Muscle of arm (tissue), 14 donors: Measurements from ENCODE around the gene KRT38. TPM values are rescaled to one million over a fixed set of nuclear protein-coding genes. Genes with fewer than 3 reads are reported as not detected.

Source experiments
- DNase-seq: peaks from one replicate; pipeline ENCODE4 v3.0.0-alpha.2; 2013
- long read RNA-seq, 11 donors: transcript quantifications; one replicate each; lab custom pipeline, GENCODE V29; 2026
- polyA plus RNA-seq, 12 donors: library from polyadenylated mRNA; unstranded; fragments of 120-200 nt; gene quantifications; one replicate each; pipeline ENCODE4 v1.2.1, GENCODE V29; 2013; ENCODE audit not compliant: insufficient read length in 12 of 12

KRT38 gene
- polyA plus RNA-seq, result not detected
- long read RNA-seq, donor 1, result 0 reads
- long read RNA-seq, donor 2, result 0 reads
- long read RNA-seq, donor 3, result 0 reads
- long read RNA-seq, donor 4, result 0 reads
- long read RNA-seq, donor 5, result 0 reads
- long read RNA-seq, donor 6, result 0 reads
- long read RNA-seq, donor 7, result 0 reads
- long read RNA-seq, donor 8, result 0 reads
- long read RNA-seq, donor 9, result 0 reads
- long read RNA-seq, donor 10, result 0 reads
- long read RNA-seq, donor 11, result 0 reads

DNA sequence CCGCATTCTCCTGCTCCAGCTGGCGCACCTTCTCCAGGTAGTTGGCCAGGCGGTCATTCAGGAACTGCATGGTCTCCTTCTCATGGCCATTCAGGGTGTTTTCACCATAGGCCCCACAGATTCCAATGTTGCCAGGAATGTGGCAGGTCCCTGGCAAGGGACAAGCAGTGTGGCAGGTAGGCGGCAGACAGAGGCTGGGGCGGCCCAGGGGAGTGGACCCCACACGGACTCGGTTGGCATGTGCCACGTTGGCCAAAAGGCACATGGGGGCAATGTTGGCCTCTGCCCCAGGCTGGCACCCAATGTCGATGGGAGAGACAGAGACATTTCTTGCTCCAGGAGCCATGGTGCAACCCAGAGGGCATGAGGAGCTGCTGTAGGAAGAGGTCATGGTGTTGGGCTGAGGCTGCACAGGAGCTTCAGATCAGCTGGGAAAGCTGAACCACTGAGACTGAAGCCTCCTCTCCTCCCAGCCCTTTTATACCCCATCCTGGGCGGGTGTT is at the start of gene KRT38:
KRT38 (minus strand) TSS at position 453 of the 503 bp plus-strand sequence; CDS start at position 391, 62 bp downstream.
- no peak for DNase-seq

DNA sequence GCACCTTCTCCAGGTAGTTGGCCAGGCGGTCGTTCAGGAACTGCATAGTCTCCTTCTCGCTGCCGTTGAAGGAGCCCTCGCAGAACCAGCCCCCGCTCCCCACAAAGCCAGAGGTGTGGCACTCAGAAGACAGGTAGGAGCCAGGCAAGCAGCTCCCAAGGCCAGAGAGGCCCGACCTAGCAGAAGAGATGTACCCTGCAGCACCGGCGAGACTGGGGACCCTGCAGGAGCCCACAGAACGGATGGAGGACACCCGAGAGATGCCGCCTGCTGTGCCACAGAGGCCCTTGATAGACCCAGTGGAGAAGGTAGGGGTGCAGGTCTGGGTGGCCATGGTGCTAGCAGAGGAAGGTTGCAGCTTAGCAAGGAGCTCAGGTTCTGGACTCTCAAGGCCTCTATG is 48.7 kb upstream of the KRT38 start, which contains the start of gene KRT36:
KRT36 (minus strand) TSS at position 380 of the 400 bp plus-strand sequence; CDS start at position 334, 46 bp downstream.
- DNase-seq, result no peak

DNA sequence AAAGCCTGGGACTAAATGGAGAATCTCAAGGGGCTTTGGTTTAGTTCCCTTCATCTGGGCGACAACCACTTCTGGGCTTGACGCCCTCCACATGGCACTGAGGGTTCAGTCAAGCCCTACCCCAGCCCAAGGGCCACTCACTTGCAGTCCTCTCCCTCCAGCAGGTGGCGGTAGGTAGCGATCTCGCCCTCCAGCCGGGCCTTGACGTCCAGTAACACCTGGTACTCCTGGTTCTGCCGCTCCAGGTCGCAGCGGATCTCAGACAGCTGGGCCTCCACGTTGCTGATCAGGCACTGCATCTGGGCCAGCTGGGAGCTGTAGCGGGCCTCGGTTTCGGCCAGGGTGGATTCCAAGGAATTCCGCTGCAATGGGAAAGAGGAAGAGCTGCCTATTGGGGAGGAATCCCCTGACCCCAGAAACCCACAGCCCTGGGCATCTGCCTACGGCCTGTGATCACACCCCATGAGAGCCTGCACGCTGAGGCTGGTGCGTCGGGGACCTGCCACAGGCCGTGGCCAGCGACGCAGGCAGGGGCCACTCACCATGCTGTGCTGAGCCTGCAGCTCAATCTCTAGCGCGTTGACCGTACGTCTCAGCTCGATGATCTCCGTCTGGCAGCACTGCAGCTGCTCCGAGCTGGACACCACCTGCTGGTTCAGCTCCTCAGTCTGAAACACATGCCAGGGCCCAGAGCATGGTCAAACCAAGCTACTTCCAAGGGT is 46.2 kb upstream of the KRT38 start:
- DNase-seq, result no peak

DNA sequence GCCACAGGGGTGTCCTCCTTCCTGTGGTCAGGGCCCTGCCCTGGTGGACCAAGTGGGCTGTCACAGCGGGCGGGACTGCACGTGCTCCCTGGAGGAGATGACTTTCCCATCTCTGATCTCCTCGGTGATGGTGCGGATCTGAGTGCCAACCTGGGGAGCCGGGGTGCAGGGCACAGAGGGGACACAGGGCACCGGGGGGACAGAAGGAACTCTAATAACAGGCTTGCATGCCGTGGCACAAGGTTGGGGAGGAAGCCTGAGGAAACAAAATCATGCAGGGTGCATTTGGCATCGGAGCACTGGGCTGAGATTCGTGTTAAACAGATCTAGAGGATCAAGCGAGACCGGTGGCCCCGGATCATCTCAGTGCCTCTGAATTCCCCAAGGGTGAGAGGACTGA is 45.5 kb upstream of the KRT38 start:
- DNase-seq, result no peak

DNA sequence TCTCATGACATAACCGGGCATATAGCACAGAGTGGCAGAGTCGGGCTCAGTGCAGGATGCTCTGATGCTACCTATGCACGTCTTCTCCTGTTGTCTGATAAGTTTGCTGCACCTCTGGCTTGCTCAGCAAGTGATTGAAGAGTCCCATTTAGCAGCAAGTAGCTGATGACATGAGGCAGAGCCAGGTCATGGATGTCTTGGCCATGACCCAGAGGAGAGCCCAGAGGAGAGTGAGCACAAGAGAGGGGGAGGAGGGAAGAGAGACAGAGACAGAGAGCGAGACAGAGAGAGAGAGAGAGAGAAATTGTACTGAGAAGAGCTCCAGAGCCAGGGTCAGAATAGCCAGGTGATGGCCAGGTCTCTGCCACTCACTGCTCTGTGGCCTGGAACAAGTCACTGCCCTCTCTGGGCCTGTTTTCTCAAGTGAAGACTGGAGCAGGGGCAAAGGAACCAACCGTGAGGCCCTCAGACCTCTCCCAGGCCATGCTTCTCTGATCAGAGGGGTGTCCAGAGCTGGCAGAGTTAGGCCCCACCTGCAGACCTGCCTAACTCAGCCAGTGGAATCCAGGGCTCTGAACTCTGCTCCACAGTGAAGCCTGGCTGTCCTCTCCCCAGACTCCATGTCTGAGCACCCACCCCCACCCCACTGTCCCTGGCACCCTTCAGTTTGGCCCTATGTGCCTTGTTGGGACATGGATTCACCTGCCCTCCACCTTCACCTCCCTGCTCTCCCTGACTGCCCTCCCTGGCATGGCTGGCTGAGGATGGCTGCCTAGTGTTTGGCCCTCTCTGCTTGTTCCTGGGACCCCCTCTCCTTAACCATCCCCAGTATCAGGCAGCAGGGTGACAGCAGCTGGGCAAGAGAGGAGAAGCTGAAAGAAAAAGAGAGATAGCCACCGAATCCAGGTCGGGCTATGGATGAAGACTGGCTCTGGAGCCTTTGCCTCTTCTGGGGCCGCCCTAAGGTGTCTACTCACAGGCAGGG is 44.4 kb upstream of the KRT38 start:
- DNase-seq, result no peak

DNA sequence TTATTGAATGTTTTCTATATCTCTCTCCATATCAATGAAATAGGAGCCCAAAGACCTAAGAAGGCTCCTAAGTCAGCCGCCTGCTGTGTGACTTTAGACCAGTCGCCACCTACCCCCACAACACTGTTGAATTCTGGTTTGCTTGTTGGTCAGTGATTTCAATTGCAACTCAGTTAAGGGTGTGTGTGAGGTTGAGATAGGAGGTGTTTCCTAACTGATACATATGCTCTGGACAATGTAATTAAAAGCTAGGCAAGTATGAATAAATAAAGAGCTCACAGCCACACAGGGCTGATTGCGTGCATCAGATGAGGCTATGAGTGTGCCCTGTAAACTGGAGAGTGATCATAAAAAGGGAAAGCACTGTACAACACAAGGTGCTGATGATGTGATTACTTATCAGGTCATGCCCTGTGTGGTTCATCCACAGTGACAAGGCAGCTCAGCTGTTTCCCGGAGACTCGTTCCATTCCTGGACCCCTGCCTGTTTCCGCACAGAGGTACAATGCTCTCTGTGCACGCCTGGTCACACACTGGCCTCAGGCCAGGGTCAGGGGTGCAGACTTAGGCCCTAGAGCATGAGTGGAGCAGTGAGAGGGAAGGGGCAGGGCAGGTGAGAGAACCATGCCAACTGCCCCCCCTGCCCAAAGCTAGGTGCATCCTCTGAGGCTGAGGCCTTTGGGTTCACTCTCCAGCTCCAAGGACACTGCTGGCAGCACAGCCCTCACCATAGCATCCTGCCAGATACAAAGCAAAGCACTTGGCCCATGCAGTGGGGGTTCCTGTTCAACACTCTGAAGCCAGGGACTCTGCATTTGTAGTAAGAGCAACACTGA is 43.4 kb upstream of the KRT38 start:
- no peak for DNase-seq

DNA sequence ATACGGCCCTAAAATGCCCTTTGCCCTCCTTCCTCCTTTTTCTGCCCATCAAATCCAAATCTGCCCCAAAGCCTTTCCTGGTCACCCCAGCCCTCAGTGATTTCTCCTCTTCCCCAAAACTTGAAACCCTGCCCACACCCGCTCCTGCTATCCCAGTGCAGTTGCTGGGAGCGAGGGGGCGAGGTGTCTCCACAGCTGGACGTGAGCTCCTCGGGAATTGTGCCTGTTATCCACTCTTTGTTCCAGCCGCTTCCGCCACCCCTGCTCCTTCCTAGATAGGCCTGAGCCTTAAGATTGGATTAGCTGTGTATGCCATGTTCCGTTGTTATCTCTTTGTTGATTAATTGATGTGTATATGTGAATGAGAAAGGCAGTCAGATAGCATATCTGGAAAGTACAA is 42.7 kb upstream of the KRT38 start:
- DNase-seq, result no peak

DNA sequence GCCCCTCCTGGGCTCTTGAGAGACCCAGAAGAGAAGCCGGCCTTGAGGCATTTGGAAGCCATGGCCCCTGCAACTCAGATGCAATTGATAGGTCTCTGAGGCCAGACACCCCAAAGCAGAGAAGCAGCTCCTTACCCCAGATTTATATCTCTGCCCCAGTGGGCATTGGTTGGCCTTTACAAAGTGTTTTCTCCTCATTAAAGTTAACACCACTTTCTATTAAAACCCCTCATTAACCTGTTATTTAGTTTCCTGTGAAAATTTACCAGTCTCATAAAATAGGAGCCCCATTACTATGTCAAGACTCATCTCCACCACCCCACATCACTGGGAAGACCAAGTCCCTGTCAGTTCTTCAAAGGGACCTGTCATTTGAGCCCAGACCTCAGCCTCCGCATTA is 40.3 kb upstream of the KRT38 start, which contains the start of gene KRT35:
KRT35 (minus strand) TSS at position 116 of the 400 bp plus-strand sequence; CDS start at position 62, 54 bp downstream.
- no peak for DNase-seq

DNA sequence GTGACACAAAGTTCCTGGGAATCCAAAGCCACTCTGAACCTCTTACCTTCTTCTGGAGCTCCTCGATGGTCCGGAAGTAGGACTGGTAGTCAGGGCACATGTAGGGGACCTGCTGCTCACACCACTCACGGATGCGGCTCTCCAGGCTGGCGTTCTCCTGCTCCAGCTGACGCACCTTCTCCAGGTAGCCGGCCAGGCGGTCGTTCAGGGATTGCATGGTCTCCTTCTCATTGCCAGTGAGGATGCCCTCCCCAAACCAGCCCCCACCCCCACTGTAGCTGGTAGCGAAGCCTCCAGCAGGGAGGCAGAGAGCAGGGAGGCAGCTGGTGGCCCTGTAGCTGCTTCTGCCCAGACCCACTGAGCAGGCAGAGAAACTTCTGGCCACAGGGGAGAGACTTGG is 39.8 kb upstream of the KRT38 start:
- no peak for DNase-seq

DNA sequence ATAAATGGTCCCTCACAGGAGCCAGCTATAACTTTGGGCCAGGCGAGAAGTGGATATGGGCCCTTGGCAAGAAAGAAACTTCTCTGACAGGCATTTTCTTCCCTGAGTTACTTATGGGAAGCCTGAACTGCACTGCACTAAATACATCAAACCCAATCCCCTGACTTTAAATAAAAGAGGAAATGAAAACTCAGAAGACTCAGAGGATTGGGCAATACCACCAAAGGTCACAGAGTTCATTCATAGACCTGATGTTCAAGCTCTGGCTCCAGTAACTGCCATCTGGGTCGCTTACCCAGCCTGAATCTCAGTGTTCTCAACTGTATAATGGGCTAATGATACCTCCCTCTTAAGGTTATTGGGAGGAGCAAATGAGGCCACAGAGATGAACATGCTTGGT is 39.4 kb upstream of the KRT38 start:
- DNase-seq, result no peak

DNA sequence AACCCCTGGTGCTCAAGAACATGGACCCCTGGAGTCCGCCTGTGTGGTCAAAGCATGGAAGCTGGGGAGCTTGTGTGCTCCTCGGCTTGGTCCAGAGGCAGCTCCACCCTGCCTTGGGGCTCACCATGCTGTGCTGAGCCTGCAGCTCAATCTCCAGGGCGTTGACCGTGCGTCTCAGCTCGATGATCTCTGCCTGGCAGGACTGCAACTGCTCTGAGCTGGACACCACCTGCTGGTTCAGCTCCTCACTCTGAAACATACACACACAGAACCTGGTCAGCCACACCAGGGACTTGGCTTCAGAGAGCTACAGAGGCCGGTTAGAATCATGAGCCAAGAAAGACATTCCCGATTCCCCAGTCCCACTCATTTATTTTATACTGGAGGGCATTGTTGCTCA is 37.5 kb upstream of the KRT38 start:
- no peak for DNase-seq

DNA sequence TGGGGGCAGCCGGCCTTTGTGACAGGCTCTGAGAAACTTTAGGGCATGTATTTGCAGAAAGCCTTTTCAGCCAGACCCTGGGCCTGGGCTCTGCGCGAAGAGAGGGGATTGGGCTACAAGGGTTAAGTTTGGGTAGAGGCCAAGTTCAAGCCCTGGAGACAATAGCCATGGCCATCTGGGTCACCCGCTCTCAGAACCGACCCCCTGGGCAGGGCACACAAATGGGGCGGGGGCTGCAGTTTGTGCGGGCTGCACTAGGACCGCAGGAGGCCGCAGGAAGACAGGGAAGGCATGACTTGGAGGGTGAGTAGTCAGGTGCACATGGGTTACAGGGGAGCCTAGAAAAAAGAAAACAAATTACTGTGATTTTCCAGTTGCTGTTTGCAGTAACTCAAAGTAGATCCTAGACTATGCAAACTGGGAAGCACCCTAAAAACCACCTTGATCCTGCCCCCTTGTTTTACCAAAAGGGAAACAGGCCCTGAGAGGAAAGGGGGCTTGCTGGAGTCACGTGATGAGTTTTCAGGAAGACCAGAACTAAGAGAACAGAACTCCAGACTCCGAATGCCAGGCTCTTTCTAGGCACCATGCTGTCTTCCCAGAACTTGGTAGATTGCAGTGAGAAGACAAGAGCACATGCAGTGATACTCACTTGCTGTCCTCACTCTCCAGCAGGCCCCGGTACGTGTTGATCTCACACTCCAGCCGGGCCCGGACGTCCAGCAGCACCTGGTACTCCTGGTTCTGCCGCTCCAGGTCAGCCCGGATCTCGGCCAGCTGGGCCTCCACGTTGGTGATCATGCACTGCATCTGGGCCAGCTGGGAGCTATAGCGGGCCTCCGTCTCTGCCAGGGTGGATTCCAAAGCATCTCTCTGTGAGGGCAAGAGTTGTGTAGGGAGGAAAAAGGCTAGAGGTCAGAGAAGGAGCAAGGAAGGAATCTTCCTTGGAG is 36.4 kb upstream of the KRT38 start:
- no peak for DNase-seq

DNA sequence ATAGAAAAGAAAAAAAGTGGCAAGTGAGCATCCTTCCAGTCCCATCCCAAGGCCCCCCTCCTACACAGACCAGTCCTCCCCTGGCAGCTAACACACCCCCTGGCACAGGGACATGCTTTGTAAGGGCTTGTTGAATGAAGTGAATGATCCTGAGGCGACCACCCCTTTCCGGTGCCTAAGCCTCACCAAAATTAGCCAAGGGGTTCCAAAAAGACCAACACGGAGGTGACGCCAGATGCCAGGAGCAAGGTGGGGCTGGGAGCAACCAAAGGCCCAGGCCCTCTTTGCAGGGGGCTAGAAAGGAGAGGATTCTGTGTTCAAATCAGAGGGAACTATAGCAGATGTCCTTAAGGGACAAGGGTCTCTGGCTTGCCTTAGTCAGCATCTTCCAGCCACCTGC is 34.6 kb upstream of the KRT38 start:
- DNase-seq, result no peak

DNA sequence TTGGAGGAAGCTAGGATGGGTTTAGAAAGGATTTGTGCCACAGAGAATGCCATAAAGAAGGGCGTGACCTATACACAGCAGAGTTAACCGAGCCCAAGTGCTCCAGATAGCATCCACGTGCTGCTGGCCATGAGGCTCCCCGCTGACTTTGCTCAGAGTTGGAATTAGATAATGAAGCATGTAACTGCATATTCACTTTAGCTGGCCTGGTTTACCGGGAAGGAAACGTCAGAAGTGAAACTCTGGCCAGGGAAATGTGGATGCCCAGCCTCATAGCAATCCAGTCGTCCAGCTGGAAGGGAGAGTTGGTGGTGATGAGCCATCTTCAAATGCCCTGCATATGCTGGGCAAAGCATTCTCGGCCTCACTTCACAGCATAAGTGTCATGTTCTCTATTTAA is 34.1 kb upstream of the KRT38 start:
- DNase-seq, result no peak

DNA sequence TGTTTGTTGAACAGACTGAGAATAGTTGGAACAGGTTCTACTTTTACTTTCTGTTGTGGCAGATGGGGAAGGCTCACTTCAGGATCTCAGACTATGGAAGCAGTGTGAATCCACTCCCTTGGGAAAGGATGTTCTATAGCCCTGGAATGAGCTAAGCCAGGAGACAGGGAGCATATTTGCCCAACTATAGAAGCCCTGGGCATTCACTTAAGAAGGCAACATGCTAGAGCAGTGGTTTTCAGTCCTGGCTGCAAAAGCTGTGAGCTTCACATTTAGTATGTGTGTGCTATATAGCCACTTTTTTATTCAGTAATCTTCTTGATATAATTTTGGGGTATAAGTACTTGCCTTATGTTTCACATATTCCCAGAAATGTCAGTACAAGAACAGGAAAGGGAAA is 27.6 kb upstream of the KRT38 start:
- DNase-seq, result no peak

DNA sequence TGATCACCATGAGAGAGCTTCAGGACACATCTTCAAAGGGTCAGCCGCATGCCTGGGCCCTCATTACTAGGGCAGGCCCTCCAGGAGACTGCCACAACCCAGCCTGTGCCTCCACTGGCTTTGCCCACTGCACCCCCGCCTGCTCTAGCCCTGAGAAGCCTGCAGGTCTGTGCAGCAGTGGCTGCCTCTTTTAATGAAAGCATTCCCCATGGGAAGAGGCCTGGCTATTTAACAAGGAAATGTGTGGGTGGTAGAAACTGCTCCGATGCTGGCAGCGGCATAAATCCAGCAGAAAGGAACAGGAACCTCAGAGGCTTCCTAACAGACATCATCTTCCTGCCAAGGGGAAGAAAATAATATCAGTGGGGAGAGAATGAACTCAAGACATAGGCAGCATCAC is 26.8 kb upstream of the KRT38 start:
- DNase-seq, result no peak

DNA sequence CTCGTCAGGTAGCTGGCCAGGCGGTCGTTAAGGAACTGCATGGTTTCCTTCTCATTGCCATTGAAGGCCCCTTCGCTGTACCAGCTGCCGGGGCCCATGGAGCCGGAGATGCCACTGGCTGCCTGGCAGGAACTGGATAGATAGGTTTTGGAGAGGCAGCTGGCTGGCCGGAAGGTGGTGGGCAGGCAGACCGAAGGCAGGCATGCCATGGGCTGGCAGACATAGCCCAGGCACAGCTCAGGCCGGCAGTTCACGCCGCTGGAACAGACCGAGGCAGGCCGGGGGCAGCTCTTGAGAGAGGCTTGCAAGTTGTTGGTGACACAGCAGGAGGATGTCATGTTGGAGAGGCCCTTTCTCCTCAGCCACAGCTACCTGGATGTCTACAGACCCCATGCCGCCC is 26.2 kb upstream of the KRT38 start, which contains the start of gene KRT32:
KRT32 (minus strand) TSS at position 399 of the 400 bp plus-strand sequence; CDS start at position 338, 61 bp downstream.
- no peak for DNase-seq

DNA sequence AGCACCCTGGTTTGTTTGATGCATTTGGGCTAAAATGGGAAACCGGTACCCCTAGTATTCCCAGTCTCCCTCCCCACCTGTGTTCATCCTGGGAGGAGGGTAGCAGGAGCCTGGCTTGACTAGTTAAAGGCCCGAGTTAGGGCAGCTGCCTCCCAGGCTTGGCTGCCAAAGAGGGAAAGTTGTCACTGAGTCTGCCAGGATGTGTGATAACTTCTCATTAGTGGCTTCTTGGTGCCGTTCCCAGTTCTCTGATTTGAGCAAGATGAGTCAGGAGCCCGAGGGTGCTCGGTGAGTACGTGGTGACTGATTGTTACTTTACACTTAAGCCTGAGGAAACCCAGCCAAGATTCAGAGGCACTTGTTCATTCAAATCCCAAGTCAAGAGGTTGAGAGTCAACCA is 23.9 kb upstream of the KRT38 start:
- DNase-seq, result no peak

DNA sequence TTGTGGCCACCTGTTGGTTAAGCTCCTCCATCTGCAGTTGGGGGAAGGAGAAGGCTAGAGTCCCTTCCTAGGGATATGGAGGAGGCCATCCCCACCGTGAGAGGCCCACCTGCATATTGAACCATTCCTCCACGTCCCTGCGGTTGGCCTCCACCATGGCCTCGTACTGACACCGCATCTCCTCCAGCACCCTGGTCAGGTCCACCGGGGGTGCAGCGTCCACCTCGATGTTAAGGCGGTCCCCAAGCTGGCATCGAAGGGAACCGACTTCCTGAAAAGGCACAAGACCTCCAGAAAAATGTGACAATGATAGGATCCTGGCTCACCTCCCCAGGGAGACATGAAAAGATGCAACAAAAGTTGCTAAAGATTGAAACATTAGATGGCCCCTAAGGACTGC is 23.4 kb upstream of the KRT38 start:
- DNase-seq, result no peak

DNA sequence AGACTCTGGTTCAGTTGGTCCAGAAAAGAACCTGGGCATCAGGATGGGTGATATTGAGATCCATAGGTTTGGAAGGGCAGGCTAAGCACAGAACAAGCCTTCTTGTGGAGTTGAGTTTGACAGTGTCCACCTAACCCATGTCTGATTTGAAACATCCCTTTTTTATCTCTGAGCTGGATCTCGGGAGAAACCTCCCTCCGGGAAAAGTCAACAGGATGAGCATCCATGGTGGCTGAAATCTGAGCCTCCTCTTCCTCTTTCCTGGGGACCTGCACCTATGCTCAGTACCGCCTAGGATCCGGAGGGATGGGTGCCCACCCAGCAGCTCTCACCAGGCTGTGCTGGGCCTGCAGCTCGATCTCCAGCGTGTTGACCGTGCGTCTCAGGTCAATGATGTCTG is 23.0 kb upstream of the KRT38 start:
- DNase-seq, result no peak
